Spleen (tissue), 11 donors: ENCODE results near the gene RUNDC3A. TPM values are rescaled to one million over a fixed set of nuclear protein-coding genes. Genes with fewer than 3 reads are reported as not detected.
A peak's percentile ranks its signal among the peaks of the same experiment; 100 is the strongest.

ENCODE experiments used
- DNase-seq: peaks from one replicate; pipeline ENCODE4 v3.0.0-alpha.2; 2020
- H3K27ac ChIP-seq, 8 donors: fragments of 200-600 bp; sonication (generic) in 7 of 8; 1 replicate in 4 of 8; 2 replicates in 4 of 8; pipeline versions ENCODE4 v1.5.0 to v1.8.0; 2016 to 2021; ENCODE audit warnings: inconsistent platforms in 4 of 8, mild to moderate bottlenecking in 4 of 8, moderate library complexity in 1 of 8
- H3K27me3 ChIP-seq, 7 donors: fragments of 200-600 bp; sonication (generic) in 6 of 7; replicated peaks in 1 of 7; 1 replicate in 4 of 7; 2 replicates in 3 of 7; pipeline versions ENCODE4 v1.5.0 to v1.8.0; 2016 to 2021; ENCODE audit warnings: inconsistent platforms in 3 of 7, mild to moderate bottlenecking in 1 of 7
- H3K36me3 ChIP-seq, 6 donors: fragments of 200-600 bp; sonication (generic) in 5 of 6; 1 replicate in 4 of 6; 2 replicates in 2 of 6; pipeline versions ENCODE4 v1.5.0 to v1.8.0; 2016 to 2021; ENCODE audit warnings: inconsistent platforms in 2 of 6
- H3K4me1 ChIP-seq, 6 donors: fragments of 200-600 bp; sonication (generic) in 5 of 6; 1 replicate in 3 of 6; 2 replicates in 3 of 6; pipeline versions ENCODE4 v1.5.0 to v1.8.0; 2016 to 2021; ENCODE audit warnings: inconsistent platforms in 3 of 6
- H3K4me3 ChIP-seq, 8 donors: fragments of 200-600 bp; sonication (generic) in 7 of 8; 1 replicate in 4 of 8; 2 replicates in 4 of 8; pipeline versions ENCODE4 v1.5.0 to v1.8.0; 2016 to 2021; ENCODE audit warnings: inconsistent platforms in 4 of 8, mild to moderate bottlenecking in 4 of 8, moderate library complexity in 2 of 8
- H3K9me3 ChIP-seq, 8 donors: fragments of 200-600 bp; sonication (generic) in 7 of 8; 1 replicate in 4 of 8; 2 replicates in 4 of 8; pipeline versions ENCODE4 v1.5.0 to v1.8.0; 2016 to 2021; ENCODE audit warnings: inconsistent platforms in 4 of 8
- POLR2A ChIP-seq, 3 donors: fragments of 450-650 bp; IDR thresholded peaks; one replicate each; pipeline ENCODE4 v1.5.1; 2017; ENCODE audit warnings: antibody characterized with exemption in 3 of 3, mild to moderate bottlenecking in 1 of 3
- POLR2AphosphoS5 ChIP-seq, 3 donors: sonication (generic); formaldehyde crosslinking; IDR thresholded peaks; one replicate each; pipeline ENCODE4 v1.5.1; 2017; ENCODE audit warnings: antibody characterized with exemption in 3 of 3
- WGBS, 5 donors: extraction: QIAGEN DNeasy Blood & Tissue Kit in 3 of 5; methylation state at CpG; one replicate each; pipeline versions ENCODE4 v1.1.5 to v1.1.7; 2013 to 2018; 5-methylcytosine and 5-hydroxymethylcytosine counted together
- intact Hi-C: fragments of 100-400 bp; cut with DNase I; formaldehyde crosslinking; loops from one replicate; pipeline ENCODE4 v1.15.0; 2023; ENCODE audit warnings: low total_unique reads
- polyA plus RNA-seq, 3 donors: library from polyadenylated mRNA; stranded (reverse); fragments of 200-250 nt; gene quantifications; one replicate each; pipeline ENCODE4 v1.2.1, GENCODE V29; 2013
- total RNA-seq, 7 donors: library from RNA; depleted of rRNA in 3 of 7; stranded (reverse); fragments of >200 nt in 3 of 7; fragmentation: NEBNext Ultra II Directional in 4 of 7; extraction: Animal tissue kit (Norgen Biotek cat#: 25700) in 4 of 7; gene quantifications; one replicate each; pipeline versions ENCODE4 v1.1.0 to v1.2.1, GENCODE V29; 2016 to 2021
- TF ChIP-seq, protein P1 (sequence below), 11 experiments: fragments of 200-600 bp in 7 of 11; fragments of 450-650 bp in 4 of 11; sonication (generic) in 4 of 11; IDR thresholded peaks in 8 of 11; conservative IDR thresholded peaks in 3 of 11; 1 replicate in 7 of 11; 2 replicates in 4 of 11; pipeline versions ENCODE4 v1.4.0 to v1.8.0; 2016 to 2021; ENCODE audit warnings: antibody characterized with exemption in 11 of 11, inconsistent platforms in 4 of 11, mild to moderate bottlenecking in 1 of 11
- donor health status: healthy with polysubstance abuse.
- donor health status: DM: no; HTN: no; CAD: no; lungs with moderate emphysema.
- donor health status: DM: no; HTN: no; CAD: no.
- donor health status: Bipolar disorder and iron deficiency.
- donor health status: healthy.
- donor health status: DM: no; HTN: no; CAD: no.
- donor health status: DM: yes; HTN: yes; CAD: no.

RUNDC3A gene
- total and polyA plus RNA-seq, 10 donors = 0.48 to 14.6 (median 1.7) TPM

DNA sequence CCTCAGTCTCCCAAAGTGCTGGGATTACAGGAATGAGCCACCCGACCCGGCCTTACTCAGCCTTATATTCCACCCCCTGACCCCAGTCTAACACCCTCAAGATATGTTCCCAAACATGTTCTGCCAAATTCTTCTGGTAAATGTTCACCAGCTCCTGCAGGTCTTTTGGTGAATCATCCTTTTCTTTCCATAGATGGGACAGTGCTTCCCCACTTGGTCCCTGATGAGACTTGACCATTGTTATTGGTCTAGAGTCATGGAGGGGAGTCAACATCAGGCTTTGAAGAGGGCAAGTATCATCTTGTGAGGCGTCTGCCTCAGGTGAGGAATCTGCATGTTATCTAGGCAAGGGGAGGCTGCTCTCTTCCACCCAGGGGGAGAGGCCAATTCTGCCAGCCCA, 10.4 kb upstream of the RUNDC3A start:
- intact Hi-C loops = no loop called here
- Histone ChIP-seq H3K9me3 (no peaks in the 10 kb centered on the region), H3K4me3 (no peak overlapping the region), H3K27ac (no peak overlapping the region), H3K36me3 (no peaks in the 10 kb centered on the region), H3K4me1 (peaks cover 0 to 8% (median 0%) of the 10 kb centered on the region in 6 donors), H3K27me3 (peaks cover 0 to 19% (median 0%) of the 10 kb centered on the region in 7 donors)
- TF ChIP-seq POLR2AphosphoS5 (IDR thresholded peaks at IDR 0.05) (no peak), POLR2A (IDR thresholded peaks at IDR 0.05) (no peak)
- TF ChIP-seq, protein P1, sequence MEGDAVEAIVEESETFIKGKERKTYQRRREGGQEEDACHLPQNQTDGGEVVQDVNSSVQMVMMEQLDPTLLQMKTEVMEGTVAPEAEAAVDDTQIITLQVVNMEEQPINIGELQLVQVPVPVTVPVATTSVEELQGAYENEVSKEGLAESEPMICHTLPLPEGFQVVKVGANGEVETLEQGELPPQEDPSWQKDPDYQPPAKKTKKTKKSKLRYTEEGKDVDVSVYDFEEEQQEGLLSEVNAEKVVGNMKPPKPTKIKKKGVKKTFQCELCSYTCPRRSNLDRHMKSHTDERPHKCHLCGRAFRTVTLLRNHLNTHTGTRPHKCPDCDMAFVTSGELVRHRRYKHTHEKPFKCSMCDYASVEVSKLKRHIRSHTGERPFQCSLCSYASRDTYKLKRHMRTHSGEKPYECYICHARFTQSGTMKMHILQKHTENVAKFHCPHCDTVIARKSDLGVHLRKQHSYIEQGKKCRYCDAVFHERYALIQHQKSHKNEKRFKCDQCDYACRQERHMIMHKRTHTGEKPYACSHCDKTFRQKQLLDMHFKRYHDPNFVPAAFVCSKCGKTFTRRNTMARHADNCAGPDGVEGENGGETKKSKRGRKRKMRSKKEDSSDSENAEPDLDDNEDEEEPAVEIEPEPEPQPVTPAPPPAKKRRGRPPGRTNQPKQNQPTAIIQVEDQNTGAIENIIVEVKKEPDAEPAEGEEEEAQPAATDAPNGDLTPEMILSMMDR (IDR thresholded peaks at IDR 0.05 in 8 of 11, conservative IDR thresholded peaks at IDR 0.05 in 3 of 11) = no peak
- 83 to 95% (median 89%) methylated on average over 3 of the region's 3 CpGs for WGBS, 5 donors
- DNase-seq = no peak

DNA sequence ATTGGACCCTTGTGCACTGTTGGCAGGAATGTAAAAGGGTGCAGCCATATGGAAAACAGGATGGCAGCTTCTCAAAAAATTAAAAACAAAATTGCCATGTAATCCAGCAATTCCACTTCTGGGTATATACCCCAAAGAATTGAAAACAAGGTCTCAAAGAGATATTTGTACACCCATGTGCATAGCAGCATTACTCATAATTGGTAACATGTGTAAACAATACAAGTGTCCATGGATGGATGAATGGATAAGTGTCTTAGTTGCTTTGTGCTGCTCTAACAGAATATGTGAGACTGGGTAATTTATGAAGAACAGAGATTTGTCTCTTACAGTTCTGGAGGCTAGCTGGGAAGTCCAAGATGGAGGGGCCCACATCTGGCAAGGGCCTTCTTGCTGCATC, 3.8 kb upstream of the RUNDC3A start:
- no peaks in the 10 kb centered on the region for H3K9me3 ChIP-seq
- TF ChIP-seq POLR2AphosphoS5 (IDR thresholded peaks at IDR 0.05) (no peak), POLR2A (IDR thresholded peaks at IDR 0.05) (no peak)
- TF ChIP-seq, protein P1 (IDR thresholded peaks at IDR 0.05 in 8 of 11, conservative IDR thresholded peaks at IDR 0.05 in 3 of 11) = no peak
- DNase-seq = no peak
- intact Hi-C loops = no loop called here
- H3K27ac ChIP-seq = no peak overlapping the region
- H3K4me1 ChIP-seq = peaks cover 16 to 24% (median 21%) of the 10 kb centered on the region in 6 donors
- H3K4me3 ChIP-seq = no peak overlapping the region
- peaks cover 0 to 79% (median 15%) of the 10 kb centered on the region in 7 donors for H3K27me3 ChIP-seq
- H3K36me3 ChIP-seq = no peaks in the 10 kb centered on the region

DNA sequence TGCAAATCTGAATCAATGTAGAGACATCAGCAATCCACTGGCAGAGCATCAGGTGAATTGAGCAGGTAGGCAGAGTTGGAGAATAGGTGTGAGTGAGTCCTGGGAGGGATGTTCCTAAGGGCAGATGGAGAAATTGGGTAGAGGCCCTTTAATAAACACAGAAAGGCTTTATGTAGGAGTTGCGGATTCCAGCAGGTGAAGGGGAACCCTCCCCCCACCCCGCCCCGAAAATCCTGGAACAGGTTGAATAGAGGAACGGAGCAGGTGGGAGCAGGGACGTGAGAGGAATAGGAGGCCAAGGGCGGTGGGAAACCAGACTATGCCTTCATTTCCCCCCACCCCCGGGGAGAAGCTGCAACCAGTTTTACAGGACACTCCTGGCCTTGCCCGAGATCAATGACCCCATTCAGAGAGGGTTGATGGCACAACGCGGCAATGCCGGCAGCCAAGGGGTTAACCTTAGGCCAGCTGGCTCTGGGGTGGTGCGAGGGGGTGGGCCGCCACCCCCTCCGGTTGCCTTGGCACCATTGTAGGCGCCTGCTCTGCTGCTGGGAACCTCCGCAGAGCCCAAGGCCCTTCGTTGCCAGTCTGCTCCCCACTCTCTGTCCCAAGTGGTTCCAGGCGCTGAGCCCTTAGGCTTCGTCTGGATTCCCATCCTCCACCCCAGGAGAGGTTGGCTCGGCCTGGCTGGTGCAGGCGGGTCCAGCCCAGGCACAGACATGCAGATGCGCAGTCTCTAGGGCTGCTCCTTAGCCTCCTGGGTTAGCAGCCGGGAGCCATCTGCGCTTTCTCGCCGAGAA, 814 bp upstream of the RUNDC3A start:
- peak overlapping the region; percentile 14 to 65 (median 38) for H3K4me3 ChIP-seq
- 5 to 8% (median 6%) methylated on average over 15 to 26 of the region's 26 CpGs for WGBS, 5 donors

DNA sequence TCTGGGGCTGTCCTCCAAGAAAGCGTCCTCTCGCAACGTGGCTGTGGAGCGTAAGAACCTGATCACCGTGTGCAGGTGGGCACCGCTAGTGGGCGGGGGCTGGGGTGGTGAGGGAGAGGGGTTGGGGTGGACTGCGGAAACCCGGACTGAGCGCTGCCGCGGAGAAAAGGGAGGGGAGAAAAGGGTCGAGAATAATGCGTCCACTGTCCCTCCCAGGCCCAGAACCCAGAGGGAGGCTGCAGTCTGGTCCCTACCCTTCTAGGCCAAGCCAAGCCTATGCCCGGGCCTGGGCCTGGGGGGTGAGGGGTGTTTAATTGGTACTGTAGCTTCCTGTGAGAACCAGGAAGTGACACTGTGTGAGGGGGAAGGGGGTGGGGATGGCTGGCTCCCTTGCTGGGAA, 464 bp downstream of the RUNDC3A start:
- Histone ChIP-seq H3K4me3 (peak overlapping the region in 7 of 8 donors; percentile 14 to 65 (median 38)), H3K27me3 (peaks cover 0 to 87% (median 16%) of the 10 kb centered on the region in 7 donors), H3K4me1 (peaks cover 16 to 25% (median 21%) of the 10 kb centered on the region in 6 donors), H3K27ac (no peak overlapping the region), H3K36me3 (no peaks in the 10 kb centered on the region), H3K9me3 (no peaks in the 10 kb centered on the region)
- DNase-seq = peak; percentile 76
- intact Hi-C loops = no loop called here
- 1 to 5% (median 5%) methylated on average over 15 of the region's 15 CpGs for WGBS, 5 donors
- TF ChIP-seq, protein P1 (IDR thresholded peaks at IDR 0.05 in 8 of 11, conservative IDR thresholded peaks at IDR 0.05 in 3 of 11) = no peak
- TF ChIP-seq POLR2AphosphoS5 (IDR thresholded peaks at IDR 0.05) (no peak), POLR2A (IDR thresholded peaks at IDR 0.05) (no peak)

More for the DNA sequence above, 814 bp upstream of the RUNDC3A start:
- DNase-seq = peak; percentile 73
- H3K27me3 ChIP-seq = peaks cover 0 to 81% (median 15%) of the 10 kb centered on the region in 7 donors
- H3K4me1 ChIP-seq = peaks cover 16 to 25% (median 21%) of the 10 kb centered on the region in 6 donors
- no peaks in the 10 kb centered on the region for H3K9me3 ChIP-seq
- TF ChIP-seq POLR2AphosphoS5 (IDR thresholded peaks at IDR 0.05) (no peak), POLR2A (IDR thresholded peaks at IDR 0.05) (no peak)
- TF ChIP-seq, protein P1 (IDR thresholded peaks at IDR 0.05 in 8 of 11, conservative IDR thresholded peaks at IDR 0.05 in 3 of 11) = no peak
- peak overlapping the region in 3 of 8 donors; percentile 21 to 31 (median 26) for H3K27ac ChIP-seq
- no peaks in the 10 kb centered on the region for H3K36me3 ChIP-seq
- intact Hi-C loops = no loop called here
